ENCODE results near the gene GOLGB1. TPM values are rescaled to one million over a fixed set of nuclear protein-coding genes. Genes with fewer than 3 reads are reported as not detected.
"Not testable (repeated sequence)": the region's sequence is repeated elsewhere in the genome, so short reads cannot be mapped to it uniquely, and the experiment has no call there.

Gene GOLGB1
- total RNA-seq, 1 donor from 2014 or later, result 48.3 TPM

DNA sequence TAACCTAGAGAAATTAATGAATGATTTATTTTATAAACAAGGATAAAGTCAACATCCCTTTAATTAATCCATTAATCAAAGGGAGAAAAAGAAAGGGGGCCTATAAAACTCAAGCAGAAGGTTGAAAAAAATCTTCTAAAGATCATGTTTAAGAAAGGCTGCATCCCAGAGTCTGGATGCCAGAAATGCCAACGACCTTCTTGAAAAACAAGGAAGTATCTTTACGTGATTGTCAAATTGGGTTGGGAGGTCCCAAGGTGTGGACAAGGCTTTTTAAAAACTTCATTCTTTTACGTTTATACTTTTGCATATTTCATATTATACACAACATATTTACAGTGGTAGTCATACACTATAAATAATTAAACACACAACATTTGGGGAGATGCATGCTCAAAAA, 1.6 kb downstream of the GOLGB1 start:
- DNase-seq, result no peak

- not testable (repeated sequence) for DNase-seq
Observed at GRCh38 chr3:121743106-121743505, 6.4 kb downstream of the GOLGB1 start.

DNA sequence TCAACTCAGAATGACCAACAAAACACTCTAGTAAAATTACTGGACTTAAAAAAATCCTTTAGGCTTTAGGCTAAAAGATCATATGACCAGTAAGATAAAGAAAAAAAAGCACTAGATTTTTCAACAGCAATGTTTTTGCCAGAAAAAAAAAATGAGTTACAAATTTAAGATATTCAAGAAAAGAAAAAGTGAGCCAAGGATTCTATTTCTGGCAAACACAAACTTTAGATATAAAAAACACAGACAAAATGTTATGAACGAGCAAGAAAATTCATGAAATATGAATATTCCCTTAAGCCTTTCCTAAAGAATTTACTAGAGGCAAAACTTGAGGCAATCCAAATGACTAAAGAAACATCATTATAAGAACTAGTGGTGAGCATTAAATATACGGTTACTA, 8.6 kb downstream of the GOLGB1 start:
- DNase-seq, result no peak

DNA sequence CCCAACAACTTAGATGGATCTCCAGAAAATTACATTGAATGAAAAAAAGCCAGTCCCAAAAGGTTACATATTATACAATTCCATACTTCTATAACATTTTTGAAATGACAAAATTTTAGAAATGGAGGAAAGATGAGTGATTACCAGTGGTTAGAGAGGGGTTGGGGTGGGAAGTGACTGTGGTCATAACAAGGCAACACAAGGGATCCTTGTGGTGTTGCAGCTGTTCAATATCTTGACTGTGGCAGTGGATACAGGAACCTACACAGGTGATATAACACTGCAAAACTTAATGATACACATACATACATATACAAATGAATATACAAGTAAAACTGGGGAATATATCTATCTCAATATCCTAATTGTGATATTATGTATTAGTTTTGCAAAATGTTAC, 9.6 kb downstream of the GOLGB1 start:
- DNase-seq, result no peak

DNA sequence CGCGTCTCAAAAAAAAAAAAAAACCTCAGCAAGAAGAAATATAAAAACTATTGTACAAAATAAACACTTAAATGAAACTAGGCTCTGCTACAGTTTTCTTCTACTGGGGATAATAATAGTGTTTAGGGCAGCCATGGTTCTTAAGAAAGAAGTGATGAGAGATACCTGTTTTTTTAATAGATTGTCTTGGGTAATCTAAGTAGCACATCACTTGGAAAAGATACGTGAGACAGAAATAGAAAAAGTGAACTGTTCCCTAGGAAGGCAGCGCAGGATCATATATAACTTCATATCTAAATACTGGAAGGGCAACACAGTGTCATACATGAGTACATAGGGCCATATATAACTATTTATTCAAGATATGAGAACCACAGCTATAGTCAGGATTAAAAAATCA, 11.9 kb downstream of the GOLGB1 start:
- no peak for DNase-seq

DNA sequence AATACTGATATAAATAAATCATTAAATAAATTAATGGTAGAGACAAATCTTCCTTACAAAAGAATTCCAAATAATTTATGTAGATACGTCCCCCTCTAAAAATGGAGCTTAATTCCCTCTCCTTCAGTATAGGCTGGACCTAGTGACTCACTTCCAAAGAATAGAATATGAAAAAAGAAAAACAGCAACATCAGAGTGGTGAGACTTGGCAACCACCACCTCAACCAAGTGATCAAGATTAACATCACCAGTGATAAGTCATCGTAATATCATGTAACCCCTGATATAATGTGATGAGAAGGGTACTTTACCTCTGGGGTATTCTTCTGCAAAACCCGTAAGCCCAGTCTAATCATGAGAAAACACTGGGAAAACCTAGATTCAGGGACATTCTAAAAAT, 13.4 kb downstream of the GOLGB1 start:
- DNase-seq, result no peak

GRCh38 chr3:121735047-121735696, 14.4 kb downstream of the GOLGB1 start:
- DNase-seq, result no peak

GRCh38 chr3:121730940-121731687, 18.4 kb downstream of the GOLGB1 start:
- no peak for DNase-seq

DNA sequence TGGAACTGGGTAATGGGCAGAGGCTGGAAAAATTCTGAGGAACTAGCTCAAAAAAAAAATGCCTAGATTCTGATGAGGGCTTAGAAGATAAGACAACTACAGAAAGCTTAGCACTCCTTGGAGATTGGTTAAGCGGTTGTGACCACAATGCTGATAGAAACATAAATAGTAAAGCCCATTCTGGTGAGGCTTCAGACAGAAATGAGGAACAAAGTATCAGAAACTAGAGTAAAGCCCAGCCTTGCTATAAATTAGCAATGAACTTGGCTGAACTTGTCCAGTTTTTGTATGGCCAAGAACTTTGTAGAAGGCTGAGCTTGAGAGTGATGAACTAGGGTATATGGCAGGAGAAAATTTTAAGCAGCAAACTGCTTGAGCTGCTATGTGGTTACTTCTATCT, 25.4 kb downstream of the GOLGB1 start:
- no peak for DNase-seq

GRCh38 chr3:121723485-121723884, 26.1 kb downstream of the GOLGB1 start:
- peak; percentile 32 for DNase-seq

DNA sequence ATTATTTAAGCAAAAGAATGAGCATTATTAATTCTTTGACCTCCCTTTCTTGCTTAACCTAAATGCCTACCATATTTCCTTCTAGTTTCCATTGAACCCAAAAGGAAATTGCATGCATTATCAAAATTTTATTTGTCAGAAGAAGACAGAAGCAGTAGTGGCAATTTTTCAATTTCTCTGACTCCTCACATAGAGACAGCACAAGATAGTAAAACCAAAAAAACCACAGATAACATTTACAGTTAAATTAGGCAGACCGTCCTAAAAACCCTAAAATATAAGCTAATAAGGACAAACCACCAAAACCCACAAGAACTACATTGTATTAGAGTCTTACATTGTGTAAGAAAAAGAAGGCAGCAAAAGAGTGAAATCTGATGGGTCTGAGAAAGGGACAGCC, 27.1 kb downstream of the GOLGB1 start:
- no peak for DNase-seq

GRCh38 chr3:121720163-121720562, 29.4 kb downstream of the GOLGB1 start:
- no peak for DNase-seq

GRCh38 chr3:121719423-121719822, 30.1 kb downstream of the GOLGB1 start:
- no peak for DNase-seq

DNA sequence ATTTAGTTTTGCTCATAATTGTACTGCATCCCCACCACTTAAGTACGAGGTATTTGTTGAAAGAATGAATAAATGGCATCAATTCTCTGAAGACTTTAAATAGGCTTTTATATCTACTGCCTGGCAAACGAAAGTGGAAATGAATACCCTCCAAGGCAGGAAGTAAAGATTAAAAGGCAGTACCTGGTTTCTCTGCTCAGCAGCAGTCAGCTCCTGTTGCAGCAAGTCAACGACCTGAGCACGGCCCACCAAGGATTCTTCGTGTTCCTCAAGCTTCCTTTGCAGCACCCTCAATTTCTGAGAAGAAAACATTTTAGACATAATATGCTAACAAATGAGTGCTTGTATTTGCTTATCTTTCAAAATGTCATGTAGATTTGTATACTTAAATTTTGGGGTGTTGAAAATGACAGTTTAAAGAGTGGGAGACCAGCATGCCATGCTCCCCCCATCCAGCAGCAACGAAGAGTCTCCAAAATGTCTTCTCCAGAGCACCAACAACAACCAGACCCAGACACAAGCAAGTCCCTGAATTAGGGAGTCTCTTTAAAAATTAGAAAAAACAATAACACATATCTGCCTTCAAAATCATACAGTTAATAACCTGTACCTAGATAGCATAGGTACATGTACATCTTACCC, 31.2 kb downstream of the GOLGB1 start:
- no peak for DNase-seq

- DNase-seq, result no peak
Observed at GRCh38 chr3:121710347-121710746, 39.2 kb downstream of the GOLGB1 start.

- no peak for DNase-seq
Observed at GRCh38 chr3:121707531-121708273, 41.8 kb downstream of the GOLGB1 start.

DNA sequence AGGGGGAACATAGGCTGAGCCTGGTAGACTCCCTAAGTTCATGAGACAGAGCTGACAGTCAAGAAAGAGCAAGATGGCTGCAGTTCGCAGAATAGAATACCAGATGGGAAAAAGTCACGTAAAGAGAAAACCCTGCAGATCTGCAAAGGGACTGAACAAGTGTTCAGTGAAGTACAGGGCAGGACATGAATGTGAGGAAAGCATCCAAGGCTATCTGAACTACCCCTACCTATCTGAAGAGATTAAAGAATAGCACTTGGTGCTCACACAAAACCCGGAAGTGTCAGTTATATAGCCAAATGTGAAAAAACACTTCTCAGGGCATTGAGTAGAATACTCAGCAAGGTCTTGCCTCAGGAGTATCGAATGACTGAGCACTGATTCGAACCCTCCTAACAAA, 44.0 kb downstream of the GOLGB1 start:
- no peak for DNase-seq

DNA sequence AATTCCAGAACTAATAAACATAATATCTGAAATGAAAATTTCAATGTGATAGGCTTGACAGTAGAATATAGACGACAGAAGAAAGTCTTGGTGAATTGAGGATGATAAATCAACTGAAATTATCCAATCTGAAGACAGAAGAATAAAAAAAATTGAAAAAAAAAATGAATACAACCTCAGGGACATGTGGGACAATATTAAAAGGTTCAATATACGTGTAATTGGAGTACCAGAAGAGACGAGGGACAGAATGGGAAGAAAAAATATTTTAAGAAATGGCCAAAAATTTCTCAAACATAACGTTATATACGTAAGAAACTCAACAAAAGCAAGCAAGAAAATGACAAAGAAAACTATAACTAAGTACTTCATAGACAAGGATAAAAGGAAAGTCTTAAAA, 45.6 kb downstream of the GOLGB1 start:
- DNase-seq, result no peak

DNA sequence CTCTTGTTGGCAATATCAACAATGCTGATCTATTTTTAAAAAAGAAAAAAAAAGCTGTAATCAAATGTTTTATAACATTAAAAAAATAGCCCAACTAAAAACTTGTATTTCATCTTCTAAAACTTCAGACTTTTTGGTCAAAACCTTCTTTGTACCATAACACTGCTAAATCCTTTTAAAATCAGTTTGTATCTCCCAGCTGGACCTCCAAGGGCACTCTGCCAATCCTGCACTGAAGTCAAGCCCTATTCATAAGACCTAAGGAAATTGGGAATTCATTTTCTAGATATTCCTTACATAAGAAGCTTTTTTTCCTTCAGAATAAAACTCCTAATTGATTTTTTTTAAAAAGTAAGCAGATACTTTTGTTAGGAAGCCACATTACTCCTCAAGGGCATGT, 50.6 kb downstream of the GOLGB1 start:
- DNase-seq, result no peak

GRCh38 chr3:121698476-121698875, 51.1 kb downstream of the GOLGB1 start:
- DNase-seq, result no peak

DNA sequence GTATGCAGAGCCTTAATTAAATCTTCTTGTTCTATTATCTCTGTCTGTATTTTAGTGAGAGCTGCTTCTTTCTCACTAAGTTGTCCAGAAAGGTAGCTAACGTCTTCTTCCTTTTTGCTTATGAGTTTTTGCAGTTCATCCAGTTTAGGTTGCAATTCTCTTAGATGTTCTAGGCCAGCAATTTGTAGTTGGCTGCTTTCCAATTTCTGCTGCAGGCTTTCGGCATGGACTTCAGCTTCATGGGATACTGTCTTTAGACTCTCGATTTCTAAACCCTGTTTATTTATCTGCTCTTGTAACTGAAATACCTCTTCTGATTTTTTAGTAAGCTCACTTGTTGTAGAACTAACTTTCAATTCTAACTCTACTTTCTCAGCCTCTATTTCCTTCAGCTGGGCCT, 53.4 kb downstream of the GOLGB1 start:
- DNase-seq, result no peak

GRCh38 chr3:121692010-121692699, 57.4 kb downstream of the GOLGB1 start:
- no peak for DNase-seq
